ENCODE results near the gene UROS. TPM values are rescaled to one million over a fixed set of nuclear protein-coding genes. Genes with fewer than 3 reads are reported as not detected.

The UROS gene
- total and polyA plus RNA-seq, 2 experiments from 2014 or later = 55.7 to 80.4 TPM

DNA sequence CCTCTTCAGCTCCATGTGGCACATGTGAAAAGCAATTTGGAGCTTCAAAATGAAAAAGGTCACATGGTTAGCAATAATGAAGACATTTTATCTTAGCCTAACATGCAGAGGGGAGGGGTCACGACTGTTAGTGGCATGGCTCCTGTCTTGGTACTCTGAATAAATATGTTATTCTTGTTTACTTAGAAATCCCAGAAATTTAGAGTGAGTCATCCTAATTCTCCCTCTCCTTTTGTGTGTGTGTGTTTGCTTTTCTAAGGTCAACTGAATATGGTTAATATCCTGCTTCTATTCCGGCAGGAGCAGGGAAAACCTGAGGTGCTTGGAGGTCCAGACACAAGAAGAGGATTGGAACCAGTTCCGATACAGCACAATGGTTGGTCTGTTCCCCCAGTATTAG, 17.9 kb upstream of the UROS start:
- no peaks in the 10 kb centered on the region for H3K27me3 ChIP-seq
- H3K79me2 ChIP-seq = no peaks in the 10 kb centered on the region
- no peak for DNase-seq (ENCODE audit: low spot score)
- no peak overlapping the region for H3K27ac ChIP-seq
- no peaks in the 10 kb centered on the region for H3K36me3 ChIP-seq (replicated peaks; ENCODE audit: insufficient read depth, low read depth)
- H3K4me2 ChIP-seq = no peak overlapping the region
- no peaks in the 10 kb centered on the region for H4K20me1 ChIP-seq (ENCODE audit: insufficient read depth, poor library complexity, severe bottlenecking)
- no peak overlapping the region for H3K4me3 ChIP-seq
- 83% methylated on average over 3 of the region's 3 CpGs for WGBS (ENCODE audit: low lambda C conversion rate, missing lambda C conversion rate)
- no peaks in the 10 kb centered on the region for H3K9me3 ChIP-seq (ENCODE audit: low read depth)
- no peak overlapping the region for H2AFZ ChIP-seq
- H3K9me2 ChIP-seq (replicated peaks; ENCODE audit: insufficient read depth) = no peaks in the 10 kb centered on the region
- no peaks in the 10 kb centered on the region for H3K4me1 ChIP-seq (ENCODE audit: insufficient read depth)
- no peak for TF ChIP-seq EZH2 (IDR thresholded peaks at IDR 0.05; ENCODE audit: borderline replicate concordance)
- TF ChIP-seq EZH2phosphoT487 (IDR thresholded peaks at IDR 0.05; ENCODE audit: low read depth, severe bottlenecking, unreplicated experiment) = no peak
- TF ChIP-seq, protein P1, sequence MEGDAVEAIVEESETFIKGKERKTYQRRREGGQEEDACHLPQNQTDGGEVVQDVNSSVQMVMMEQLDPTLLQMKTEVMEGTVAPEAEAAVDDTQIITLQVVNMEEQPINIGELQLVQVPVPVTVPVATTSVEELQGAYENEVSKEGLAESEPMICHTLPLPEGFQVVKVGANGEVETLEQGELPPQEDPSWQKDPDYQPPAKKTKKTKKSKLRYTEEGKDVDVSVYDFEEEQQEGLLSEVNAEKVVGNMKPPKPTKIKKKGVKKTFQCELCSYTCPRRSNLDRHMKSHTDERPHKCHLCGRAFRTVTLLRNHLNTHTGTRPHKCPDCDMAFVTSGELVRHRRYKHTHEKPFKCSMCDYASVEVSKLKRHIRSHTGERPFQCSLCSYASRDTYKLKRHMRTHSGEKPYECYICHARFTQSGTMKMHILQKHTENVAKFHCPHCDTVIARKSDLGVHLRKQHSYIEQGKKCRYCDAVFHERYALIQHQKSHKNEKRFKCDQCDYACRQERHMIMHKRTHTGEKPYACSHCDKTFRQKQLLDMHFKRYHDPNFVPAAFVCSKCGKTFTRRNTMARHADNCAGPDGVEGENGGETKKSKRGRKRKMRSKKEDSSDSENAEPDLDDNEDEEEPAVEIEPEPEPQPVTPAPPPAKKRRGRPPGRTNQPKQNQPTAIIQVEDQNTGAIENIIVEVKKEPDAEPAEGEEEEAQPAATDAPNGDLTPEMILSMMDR (IDR thresholded peaks at IDR 0.05; ENCODE audit: poor library complexity) = no peak

DNA sequence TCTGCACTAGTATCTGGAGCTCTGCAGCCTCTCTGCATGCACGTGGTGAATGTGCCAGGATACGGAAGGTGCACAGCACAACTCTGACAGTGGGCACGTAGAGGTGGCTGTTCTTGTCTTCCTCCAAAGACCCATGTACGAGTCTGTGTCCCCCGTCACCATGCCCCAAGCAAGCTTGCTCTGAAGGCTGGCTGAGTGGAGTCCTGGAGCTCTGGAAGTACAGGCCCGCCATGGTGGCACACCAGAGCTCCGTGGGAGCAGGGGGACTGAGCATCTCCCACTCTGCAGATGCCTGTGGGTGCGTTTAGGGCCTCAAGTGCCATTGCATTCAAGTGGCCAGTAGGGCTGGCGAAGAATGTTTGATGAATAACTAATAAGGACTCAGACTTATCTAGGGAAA, 17.3 kb upstream of the UROS start:
- no peaks in the 10 kb centered on the region for H3K9me2 ChIP-seq (replicated peaks; ENCODE audit: insufficient read depth)
- no peak overlapping the region for H2AFZ ChIP-seq
- no peaks in the 10 kb centered on the region for H3K27me3 ChIP-seq
- no peaks in the 10 kb centered on the region for H3K4me1 ChIP-seq (ENCODE audit: insufficient read depth)
- H3K36me3 ChIP-seq (replicated peaks; ENCODE audit: insufficient read depth, low read depth) = no peaks in the 10 kb centered on the region
- DNase-seq (ENCODE audit: low spot score) = no peak
- no peaks in the 10 kb centered on the region for H4K20me1 ChIP-seq (ENCODE audit: insufficient read depth, poor library complexity, severe bottlenecking)
- H3K27ac ChIP-seq = no peak overlapping the region
- H3K4me3 ChIP-seq = no peak overlapping the region
- H3K9me3 ChIP-seq (ENCODE audit: low read depth) = no peaks in the 10 kb centered on the region
- H3K79me2 ChIP-seq = no peaks in the 10 kb centered on the region
- no peak overlapping the region for H3K4me2 ChIP-seq
- TF ChIP-seq, protein P1 (IDR thresholded peaks at IDR 0.05; ENCODE audit: poor library complexity) = no peak
- TF ChIP-seq EZH2 (IDR thresholded peaks at IDR 0.05; ENCODE audit: borderline replicate concordance) (no peak), EZH2phosphoT487 (IDR thresholded peaks at IDR 0.05; ENCODE audit: low read depth, severe bottlenecking, unreplicated experiment) (no peak)
- 95% methylated on average over 9 of the region's 9 CpGs for WGBS (ENCODE audit: low lambda C conversion rate, missing lambda C conversion rate)

DNA sequence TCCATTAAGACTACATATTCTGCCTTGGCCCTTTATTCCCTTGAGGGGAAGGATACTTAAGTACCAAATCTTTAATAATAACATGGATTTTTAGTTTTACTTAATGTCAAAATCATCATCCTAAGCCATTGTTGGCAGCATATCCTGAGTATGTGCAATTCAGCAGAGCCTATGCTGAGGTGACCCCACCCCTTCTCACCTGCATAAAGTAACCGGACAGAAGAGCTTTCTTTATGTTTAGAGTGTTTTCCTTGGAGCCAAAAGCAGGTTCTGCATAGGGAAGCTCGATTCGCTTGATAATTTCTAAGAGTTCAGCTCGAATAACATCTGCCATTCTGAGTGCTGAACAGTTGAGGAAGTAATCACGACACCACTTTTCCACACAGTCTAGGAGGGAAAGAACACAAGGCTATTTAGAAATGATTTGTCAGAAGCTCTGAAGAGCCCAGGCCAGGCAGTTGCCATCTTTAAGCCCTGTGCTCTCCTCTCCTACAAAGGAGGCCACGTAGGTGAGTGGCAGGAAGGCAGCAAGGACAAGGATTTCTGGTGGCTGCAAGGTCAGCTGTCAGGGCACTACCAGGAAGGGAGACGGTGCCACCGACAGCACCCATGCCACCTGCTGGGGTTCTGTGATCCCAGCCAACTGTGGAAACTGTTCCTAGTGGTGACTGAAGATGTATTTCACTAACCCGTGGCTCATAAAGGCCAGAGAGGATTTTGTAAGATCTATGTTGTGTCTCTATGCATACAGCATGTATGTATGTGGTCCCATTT, 15.9 kb upstream of the UROS start:
- H3K9me2 ChIP-seq (replicated peaks; ENCODE audit: insufficient read depth) = no peaks in the 10 kb centered on the region
- H2AFZ ChIP-seq = no peak overlapping the region
- no peaks in the 10 kb centered on the region for H3K9me3 ChIP-seq (ENCODE audit: low read depth)
- no peaks in the 10 kb centered on the region for H3K4me1 ChIP-seq (ENCODE audit: insufficient read depth)
- no peaks in the 10 kb centered on the region for H3K27me3 ChIP-seq
- H3K36me3 ChIP-seq (replicated peaks; ENCODE audit: insufficient read depth, low read depth) = no peaks in the 10 kb centered on the region
- no peak overlapping the region for H3K4me2 ChIP-seq
- H3K79me2 ChIP-seq = no peaks in the 10 kb centered on the region
- no peak for DNase-seq (ENCODE audit: low spot score)
- no peaks in the 10 kb centered on the region for H4K20me1 ChIP-seq (ENCODE audit: insufficient read depth, poor library complexity, severe bottlenecking)
- H3K4me3 ChIP-seq = no peak overlapping the region
- WGBS (ENCODE audit: low lambda C conversion rate, missing lambda C conversion rate) = 95% methylated on average over 9 of the region's 9 CpGs
- TF ChIP-seq, protein P1 (IDR thresholded peaks at IDR 0.05; ENCODE audit: poor library complexity) = no peak
- TF ChIP-seq EZH2 (IDR thresholded peaks at IDR 0.05; ENCODE audit: borderline replicate concordance) (no peak), EZH2phosphoT487 (IDR thresholded peaks at IDR 0.05; ENCODE audit: low read depth, severe bottlenecking, unreplicated experiment) (no peak)
- H3K27ac ChIP-seq = no peak overlapping the region
